ENCODE data around the gene CLCNKB.
"Not testable (repeated sequence)": the region's sequence is repeated elsewhere in the genome, so short reads cannot be mapped to it uniquely, and the experiment has no call there.

Gene CLCNKB

GRCh38 chr1:16047791-16048475, 4.4 kb downstream of the CLCNKB start:
- no peak for TF ChIP-seq CTCF (IDR thresholded peaks at IDR 0.05)
- Histone ChIP-seq H3K36me3 (no peaks in the 10 kb centered on the region), H3K4me3 (peak overlapping the region in 1 of 2 donors; percentile 53), H3K9me3 (no peaks in the 10 kb centered on the region), H3K27me3 (no peaks in the 10 kb centered on the region), H3K4me1 (peaks cover 0 to 11% (median 9%) of the 10 kb centered on the region in 4 donors), H3K27ac (no peak overlapping the region)
- DNase-seq, result no peak
- intact Hi-C loops (cut with DNase I; ENCODE audit: low total_unique reads), result no loop called here

GRCh38 chr1:16048573-16049189, 5.1 kb downstream of the CLCNKB start:
- Histone ChIP-seq H3K4me3 (peak overlapping the region; percentile 45 to 53), H3K36me3 (no peaks in the 10 kb centered on the region), H3K27me3 (no peaks in the 10 kb centered on the region), H3K4me1 (peaks cover 0 to 11% (median 9%) of the 10 kb centered on the region in 4 donors), H3K27ac (peak overlapping the region; percentile 10 to 44), H3K9me3 (no peaks in the 10 kb centered on the region)
- DNase-seq, result peak in 1 of 2 donors; percentile 44
- TF ChIP-seq CTCF (IDR thresholded peaks at IDR 0.05), result no peak
- intact Hi-C loops (cut with DNase I; ENCODE audit: low total_unique reads), result no loop called here

- Histone ChIP-seq H3K27me3 (no peaks in the 10 kb centered on the region), H3K9me3 (no peaks in the 10 kb centered on the region), H3K4me1 (peaks cover 0 to 11% (median 9%) of the 10 kb centered on the region in 4 donors), H3K4me3 (no peak overlapping the region), H3K36me3 (no peaks in the 10 kb centered on the region), H3K27ac (no peak overlapping the region)
- intact Hi-C loops (cut with DNase I; ENCODE audit: low total_unique reads), result no loop called here
- DNase-seq, result no peak
- TF ChIP-seq CTCF (IDR thresholded peaks at IDR 0.05), result no peak
Observed at GRCh38 chr1:16050328-16050727, 6.7 kb downstream of the CLCNKB start.

- Histone ChIP-seq H3K27ac (no peak overlapping the region), H3K9me3 (no peaks in the 10 kb centered on the region), H3K4me1 (peaks cover 0 to 16% (median 11%) of the 10 kb centered on the region in 4 donors), H3K36me3 (no peaks in the 10 kb centered on the region), H3K27me3 (no peaks in the 10 kb centered on the region), H3K4me3 (no peak overlapping the region)
- no peak for DNase-seq
- intact Hi-C loops (cut with DNase I; ENCODE audit: low total_unique reads), result no loop called here
- no peak for TF ChIP-seq CTCF (IDR thresholded peaks at IDR 0.05)
Observed at GRCh38 chr1:16051039-16051438, 7.5 kb downstream of the CLCNKB start.

- DNase-seq; H3K27me3 ChIP-seq; H3K36me3 ChIP-seq; H3K4me3 ChIP-seq; H3K27ac ChIP-seq; intact Hi-C loops (cut with DNase I; ENCODE audit: low total_unique reads); H3K9me3 ChIP-seq: not testable (repeated sequence)
- peaks cover 0 to 20% (median 14%) of the 10 kb centered on the region in 4 donors for H3K4me1 ChIP-seq
Observed at GRCh38 chr1:16051949-16052348, 8.4 kb downstream of the CLCNKB start.

GRCh38 chr1:16053781-16054502, 10.4 kb downstream of the CLCNKB start:
- Histone ChIP-seq H3K36me3 (no peaks in the 10 kb centered on the region), H3K4me3 (no peak overlapping the region), H3K4me1 (peaks cover 0 to 12% (median 7%) of the 10 kb centered on the region in 4 donors), H3K27ac (no peak overlapping the region), H3K27me3 (peaks cover 0 to 4% of the 10 kb centered on the region in 2 donors), H3K9me3 (no peaks in the 10 kb centered on the region)
- DNase-seq, result no peak
- TF ChIP-seq CTCF (IDR thresholded peaks at IDR 0.05), result no peak
- intact Hi-C loops (cut with DNase I; ENCODE audit: low total_unique reads), result no loop called here
